Esophagus squamous epithelium (tissue), 4 donors: ENCODE data around the gene TMEM40.

ENCODE experiments used
- POLR2A ChIP-seq, 4 donors: fragments of 450-650 bp; IDR thresholded peaks; one replicate each; pipeline ENCODE4 v1.6.1; 2017; ENCODE audit warnings: antibody characterized with exemption in 4 of 4, mild to moderate bottlenecking in 4 of 4, moderate library complexity in 3 of 4
- TF ChIP-seq, protein P1 (sequence below), 6 experiments: fragments of 450-650 bp in 4 of 6; fragments of 200-600 bp in 2 of 6; sonication (generic) in 2 of 6; IDR thresholded peaks; one replicate each; pipeline ENCODE4 v1.5.1; 2016 to 2019; ENCODE audit warnings: antibody characterized with exemption in 6 of 6, mild to moderate bottlenecking in 4 of 6, moderate library complexity in 4 of 6

DNA sequence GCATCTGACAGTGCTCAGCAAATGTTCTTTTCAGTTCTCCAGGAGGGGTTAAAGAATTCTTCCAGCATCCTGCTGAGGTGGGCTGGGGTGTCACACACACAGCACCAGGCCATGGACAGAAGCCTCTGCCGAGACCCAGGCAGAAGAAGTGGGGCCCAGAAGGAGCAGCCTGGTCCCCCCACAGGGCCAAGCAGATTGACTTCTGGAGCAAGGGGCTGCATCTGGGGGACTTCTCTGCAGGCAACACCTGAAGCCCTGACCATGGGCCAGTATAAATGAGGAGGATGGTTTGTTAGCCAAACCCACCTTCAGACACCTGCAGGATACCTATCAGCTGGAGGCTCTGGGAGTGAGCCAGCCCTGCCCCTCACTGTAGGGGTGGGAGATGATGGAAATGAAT is 16.2 kb upstream of the TMEM40 start:
- TF ChIP-seq, protein P1, sequence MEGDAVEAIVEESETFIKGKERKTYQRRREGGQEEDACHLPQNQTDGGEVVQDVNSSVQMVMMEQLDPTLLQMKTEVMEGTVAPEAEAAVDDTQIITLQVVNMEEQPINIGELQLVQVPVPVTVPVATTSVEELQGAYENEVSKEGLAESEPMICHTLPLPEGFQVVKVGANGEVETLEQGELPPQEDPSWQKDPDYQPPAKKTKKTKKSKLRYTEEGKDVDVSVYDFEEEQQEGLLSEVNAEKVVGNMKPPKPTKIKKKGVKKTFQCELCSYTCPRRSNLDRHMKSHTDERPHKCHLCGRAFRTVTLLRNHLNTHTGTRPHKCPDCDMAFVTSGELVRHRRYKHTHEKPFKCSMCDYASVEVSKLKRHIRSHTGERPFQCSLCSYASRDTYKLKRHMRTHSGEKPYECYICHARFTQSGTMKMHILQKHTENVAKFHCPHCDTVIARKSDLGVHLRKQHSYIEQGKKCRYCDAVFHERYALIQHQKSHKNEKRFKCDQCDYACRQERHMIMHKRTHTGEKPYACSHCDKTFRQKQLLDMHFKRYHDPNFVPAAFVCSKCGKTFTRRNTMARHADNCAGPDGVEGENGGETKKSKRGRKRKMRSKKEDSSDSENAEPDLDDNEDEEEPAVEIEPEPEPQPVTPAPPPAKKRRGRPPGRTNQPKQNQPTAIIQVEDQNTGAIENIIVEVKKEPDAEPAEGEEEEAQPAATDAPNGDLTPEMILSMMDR (IDR thresholded peaks at IDR 0.05): no peak
- TF ChIP-seq POLR2A (IDR thresholded peaks at IDR 0.05): no peak
